Skin epidermis (tissue), 12 donors: Measurements from ENCODE around the gene HIGD1C.
"Not testable (repeated sequence)": the region's sequence is repeated elsewhere in the genome, so short reads cannot be mapped to it uniquely, and the experiment has no call there.

Source experiments
- H3K27ac ChIP-seq, 21 experiments: fragments of 200-600 bp; sonication (generic) in 11 of 21; one replicate each; pipeline ENCODE4 v1.5.0; 2020; ENCODE audit warnings: mild to moderate bottlenecking in 3 of 21, inconsistent platforms in 2 of 21, moderate library complexity in 2 of 21
- H3K4me3 ChIP-seq, 7 experiments: fragments of 200-600 bp; sonication (generic) in 2 of 7; one replicate each; pipeline ENCODE4 v1.5.0; 2020; ENCODE audit warnings: inconsistent platforms in 2 of 7, mild to moderate bottlenecking in 2 of 7, moderate library complexity in 1 of 7

HIGD1C gene

DNA sequence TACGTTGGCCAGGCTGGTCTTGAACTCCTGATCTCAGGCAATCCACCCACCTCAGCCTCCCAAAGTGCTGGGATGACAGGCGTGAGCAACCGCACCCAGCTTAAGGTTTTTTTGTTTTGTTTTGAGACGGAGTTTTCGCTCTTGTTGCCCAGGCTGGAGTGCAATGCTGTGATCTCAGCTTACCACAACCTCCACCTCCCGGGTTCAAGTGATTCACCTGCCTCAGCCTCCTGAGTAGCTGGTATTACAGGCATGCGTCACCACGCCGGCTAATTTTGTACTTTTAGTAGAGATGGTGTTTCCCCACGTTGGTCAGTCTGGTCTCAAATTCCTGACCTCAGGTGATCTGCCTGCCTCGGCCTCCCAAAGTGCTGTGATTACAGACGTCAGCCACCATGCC, 21.9 kb upstream of the HIGD1C start:
- not testable (repeated sequence) for H3K27ac ChIP-seq, H3K4me3 ChIP-seq

DNA sequence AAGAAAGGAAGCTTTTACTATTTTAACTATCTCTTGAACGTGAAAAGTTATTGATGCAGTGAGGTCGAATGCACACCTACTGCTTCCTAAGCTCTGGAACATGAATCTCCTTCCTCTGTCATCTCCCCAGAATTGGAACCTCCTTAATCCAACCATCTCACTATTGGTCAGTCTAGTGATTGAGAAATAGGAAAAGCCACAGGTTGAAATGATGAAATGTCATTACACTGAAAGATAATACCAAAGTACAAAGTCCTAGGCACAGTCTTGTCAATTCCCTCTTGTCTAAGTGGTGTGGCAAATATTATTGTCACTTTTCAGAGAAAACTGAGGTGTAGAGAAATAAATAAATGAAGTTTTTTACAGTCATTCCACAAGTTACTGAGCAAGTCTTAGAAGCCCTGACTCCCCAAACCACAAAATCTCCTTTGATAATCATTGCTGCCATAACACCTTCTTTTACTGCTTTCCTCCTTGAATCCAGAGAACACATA, 19.5 kb upstream of the HIGD1C start:
- H3K27ac ChIP-seq, result peak overlapping the region in 5 of 21 experiments; percentile 0 to 78 (median 13)
- H3K4me3 ChIP-seq, result no peak overlapping the region

DNA sequence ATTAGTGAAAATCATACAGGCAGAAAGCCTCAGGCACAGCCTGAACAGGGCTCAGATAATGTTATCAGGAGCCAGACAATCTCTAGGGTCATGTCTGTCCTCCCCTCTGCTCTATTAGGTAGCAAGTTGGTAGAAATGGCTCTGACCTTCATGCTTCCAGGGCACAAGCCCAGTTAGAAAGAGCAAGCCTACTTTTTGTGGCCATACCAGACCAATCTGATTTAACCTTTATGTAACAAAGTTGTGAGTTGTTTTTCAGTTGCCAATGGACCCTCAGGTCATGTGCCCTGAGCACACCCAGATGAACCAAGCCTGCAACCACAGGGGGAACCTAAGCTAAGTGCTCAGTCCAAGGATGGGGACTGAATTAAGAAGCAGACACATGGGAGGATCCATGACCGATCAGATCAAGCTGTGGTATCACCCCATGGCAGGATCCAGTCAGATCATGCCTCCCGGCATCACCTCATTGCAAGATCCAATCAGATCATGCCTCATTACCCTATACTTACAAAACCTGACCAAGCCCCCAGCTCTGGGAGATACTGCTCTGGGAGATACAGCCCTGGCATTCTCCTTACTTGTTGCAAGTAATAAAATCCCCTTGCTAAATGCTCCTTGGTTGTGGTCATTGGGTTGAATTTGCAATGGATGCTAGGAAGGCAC, 18.8 kb upstream of the HIGD1C start:
- Histone ChIP-seq H3K27ac (peak overlapping the region in 10 of 21 experiments; percentile 0 to 84 (median 73)), H3K4me3 (no peak overlapping the region)

DNA sequence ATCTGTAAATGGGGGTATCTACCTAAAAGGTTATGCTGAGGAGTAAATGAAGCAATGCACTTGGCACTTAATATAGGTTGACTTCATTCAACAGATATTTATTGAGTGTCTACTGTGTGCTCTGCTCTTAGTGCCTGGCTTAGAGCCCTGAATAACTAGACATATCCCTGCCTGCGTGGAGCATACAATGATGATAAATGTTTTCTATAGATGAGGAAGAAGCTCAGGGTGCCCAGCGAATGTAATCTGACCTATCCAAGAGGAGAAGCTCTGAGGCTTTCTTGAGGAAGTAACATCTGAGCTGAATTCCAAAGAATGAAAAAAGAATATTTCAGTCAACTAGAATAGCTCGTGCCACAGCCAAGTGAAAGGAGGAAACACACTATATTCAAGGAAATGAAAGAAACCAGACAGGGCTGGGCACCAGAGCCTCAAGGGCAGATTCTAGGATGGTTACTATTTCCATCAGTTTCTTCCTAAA, 17.9 kb upstream of the HIGD1C start:
- Histone ChIP-seq H3K4me3 (no peak overlapping the region), H3K27ac (peak overlapping the region in 19 of 21 experiments; percentile 18 to 84 (median 66))

DNA sequence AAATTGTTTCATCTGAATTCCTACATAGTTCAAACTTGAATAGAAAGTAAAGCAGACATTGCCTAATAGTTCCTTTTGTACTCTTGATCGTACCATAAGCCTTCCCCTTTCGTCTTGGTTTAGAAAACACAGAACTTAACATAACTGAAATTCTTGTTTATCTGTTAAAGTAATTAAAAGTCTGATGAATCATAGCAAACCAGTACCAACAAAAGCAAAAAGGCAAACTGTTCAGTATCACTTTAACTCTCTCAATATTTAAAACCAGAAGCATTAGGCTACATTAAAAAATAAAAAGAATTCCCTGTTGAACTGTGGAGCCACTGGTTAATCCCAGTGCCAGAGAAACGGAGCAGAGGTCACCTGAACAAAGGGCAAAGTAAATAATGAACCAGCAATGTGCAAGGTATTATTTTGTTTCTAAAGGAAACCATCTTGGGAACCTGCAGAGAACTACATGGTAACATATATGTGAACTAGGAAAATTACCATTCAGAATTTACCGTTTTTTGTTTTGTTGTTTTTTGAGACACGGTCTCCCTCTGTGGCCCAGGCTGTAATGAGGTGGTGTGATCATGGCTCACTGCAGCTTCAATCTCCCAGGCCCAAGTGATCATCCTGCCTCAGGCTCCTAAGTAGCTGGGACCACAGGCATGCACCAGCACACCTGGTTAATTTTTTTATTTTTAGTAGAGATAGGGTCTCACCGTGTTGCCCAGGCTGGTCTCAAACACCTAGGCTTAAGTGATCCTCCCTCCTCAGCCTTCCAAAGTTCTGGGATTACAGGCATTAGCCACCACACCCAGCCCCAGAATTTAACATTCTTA, 17.1 kb upstream of the HIGD1C start:
- Histone ChIP-seq H3K27ac (peak overlapping the region in 20 of 21 experiments; percentile 32 to 84 (median 64)), H3K4me3 (no peak overlapping the region)

DNA sequence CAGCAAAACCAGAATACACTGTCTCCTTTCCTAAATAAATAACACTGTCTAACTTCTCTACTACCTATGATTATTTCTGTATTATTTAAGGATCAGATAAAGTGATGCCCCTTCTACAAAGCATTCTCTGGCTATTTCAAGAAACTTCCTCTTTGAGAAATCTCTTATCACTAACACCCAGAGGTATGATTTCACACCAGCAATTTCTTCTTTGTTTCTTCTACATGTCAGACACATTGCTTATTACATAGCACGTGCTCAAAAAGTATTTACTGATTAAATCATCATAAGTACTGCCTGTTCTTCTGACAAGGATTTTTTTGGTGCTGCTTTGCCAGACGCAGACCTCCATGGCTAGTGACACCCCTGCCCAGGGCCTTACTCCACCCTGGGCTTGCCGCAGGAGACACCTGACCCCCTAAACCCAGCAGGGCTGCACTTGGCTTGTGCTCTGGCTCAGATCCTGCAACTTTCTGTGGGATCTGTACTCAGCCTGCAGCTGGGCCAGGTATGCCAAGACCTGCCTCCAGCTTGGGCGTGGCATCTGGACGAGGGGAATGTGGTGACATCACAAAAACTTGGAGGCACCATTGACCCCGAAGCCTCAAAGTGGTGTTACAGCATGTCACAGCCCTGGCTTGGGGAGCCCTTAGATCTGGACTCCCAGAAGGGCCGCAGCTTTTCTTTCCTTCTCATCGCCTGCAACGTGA, 15.4 kb upstream of the HIGD1C start:
- H3K4me3 ChIP-seq, result no peak overlapping the region
- no peak overlapping the region for H3K27ac ChIP-seq

DNA sequence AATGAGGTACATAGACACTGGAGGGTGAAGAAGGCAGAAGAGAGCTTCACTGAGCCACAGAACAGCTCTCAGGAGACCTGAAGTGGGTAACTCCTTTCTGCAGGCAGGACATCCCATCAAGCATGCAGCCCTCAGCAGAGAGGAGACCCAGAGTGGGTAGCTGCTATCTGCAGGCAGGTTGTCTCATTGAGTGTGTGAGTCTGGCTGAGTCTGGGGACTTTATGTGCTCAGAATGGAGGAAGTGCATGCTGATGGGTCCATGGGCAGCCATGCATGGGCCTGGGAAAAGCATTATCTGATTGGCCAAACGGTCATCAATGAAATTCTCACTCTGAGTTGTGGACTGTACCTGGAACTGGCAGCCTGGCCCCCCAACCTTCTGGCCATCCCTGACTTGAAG, 14.7 kb upstream of the HIGD1C start:
- Histone ChIP-seq H3K27ac (no peak overlapping the region), H3K4me3 (no peak overlapping the region)

DNA sequence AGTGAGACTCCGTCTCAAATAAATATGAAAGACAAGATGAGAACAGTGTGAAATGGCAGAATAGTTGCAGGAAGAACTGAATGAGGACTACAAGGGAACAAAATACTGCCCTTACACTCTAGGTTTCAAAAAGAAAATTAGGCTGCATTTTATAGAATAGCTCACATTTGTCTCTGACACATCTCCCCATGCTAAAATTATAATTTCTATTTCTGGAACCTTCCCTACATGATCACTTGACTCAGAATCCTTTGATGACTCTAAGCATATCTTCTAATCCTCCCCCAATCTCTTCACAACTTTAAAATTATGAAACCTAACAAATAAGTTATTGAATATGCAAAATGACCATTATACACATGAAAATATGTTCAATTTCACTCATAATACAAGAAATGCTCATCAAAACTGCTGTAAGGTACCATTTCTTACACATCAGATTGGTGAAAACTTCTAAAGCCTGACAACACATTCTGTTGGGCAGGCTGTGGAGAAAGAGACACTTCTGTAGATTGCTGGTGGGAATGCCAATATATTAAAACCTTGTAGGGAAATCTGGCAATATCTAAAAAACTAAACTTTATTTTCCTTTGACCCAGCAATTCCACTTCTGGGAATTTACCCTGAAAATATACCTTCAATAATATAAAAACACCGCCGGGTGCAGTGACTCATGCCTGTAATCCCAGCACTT, 4.3 kb upstream of the HIGD1C start:
- H3K4me3 ChIP-seq, result no peak overlapping the region
- H3K27ac ChIP-seq, result no peak overlapping the region

DNA sequence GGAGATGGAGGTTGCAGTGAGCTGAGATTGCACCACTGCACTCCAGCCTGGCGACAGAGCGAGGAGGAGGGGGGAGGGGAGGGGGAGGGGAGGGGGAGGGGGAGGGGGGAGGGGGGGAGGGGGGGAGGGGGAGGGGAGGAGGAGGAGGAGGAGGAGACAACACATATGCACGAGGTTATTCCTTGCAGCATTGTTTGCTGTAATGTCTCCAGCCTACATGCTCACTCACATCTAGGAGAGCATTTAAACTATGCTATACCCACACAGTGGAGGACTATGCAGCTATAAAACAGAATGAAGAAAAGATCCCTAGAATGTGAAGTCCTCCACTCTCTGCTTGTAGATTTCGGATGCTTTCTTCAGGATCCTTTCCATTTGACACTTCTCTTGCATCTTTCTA, 3.5 kb upstream of the HIGD1C start:
- Histone ChIP-seq H3K27ac (no peak overlapping the region), H3K4me3 (no peak overlapping the region)

DNA sequence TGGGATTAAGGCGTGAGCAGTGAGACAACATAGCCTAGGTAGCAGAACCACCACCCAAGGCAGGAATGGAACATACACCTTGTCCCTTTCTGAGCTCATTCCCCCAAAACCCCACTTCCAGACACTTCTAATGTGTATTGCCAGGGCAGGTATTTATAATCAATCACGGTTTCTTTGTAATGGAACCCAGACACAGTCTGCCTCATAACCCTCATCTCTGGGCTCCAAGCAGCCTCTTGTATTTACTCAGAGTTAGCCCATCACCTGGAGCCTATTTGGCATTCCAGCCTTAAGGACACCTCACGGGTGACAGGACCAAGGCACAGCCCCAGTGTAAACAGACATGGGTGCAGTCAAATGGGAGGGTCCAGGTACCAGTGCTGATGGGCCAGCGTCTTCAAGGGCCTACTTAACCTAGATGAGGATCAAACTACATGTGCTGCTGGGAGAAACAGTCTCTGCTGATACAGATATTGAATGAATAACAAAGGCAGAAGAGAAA, 2.5 kb upstream of the HIGD1C start:
- Histone ChIP-seq H3K4me3 (no peak overlapping the region), H3K27ac (no peak overlapping the region)

DNA sequence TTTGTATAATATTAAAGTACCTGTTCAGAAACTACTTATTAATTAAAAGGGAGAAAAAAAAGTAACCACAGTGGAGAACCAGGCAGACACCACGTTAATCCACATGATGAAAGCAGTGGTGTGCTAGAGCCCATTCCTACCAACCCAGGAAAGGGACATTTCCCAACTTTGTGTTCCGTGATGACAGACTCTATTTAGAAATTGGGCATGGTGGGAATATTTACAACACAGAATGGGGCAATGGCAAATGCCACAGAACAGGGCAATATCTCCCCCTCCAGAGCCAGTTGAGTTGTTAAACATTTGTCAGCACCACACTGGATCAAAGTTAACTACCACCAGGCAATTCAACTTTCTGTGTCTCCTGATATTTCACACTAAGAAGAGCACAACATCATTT, 1.2 kb upstream of the HIGD1C start:
- no peak overlapping the region for H3K4me3 ChIP-seq
- no peak overlapping the region for H3K27ac ChIP-seq

DNA sequence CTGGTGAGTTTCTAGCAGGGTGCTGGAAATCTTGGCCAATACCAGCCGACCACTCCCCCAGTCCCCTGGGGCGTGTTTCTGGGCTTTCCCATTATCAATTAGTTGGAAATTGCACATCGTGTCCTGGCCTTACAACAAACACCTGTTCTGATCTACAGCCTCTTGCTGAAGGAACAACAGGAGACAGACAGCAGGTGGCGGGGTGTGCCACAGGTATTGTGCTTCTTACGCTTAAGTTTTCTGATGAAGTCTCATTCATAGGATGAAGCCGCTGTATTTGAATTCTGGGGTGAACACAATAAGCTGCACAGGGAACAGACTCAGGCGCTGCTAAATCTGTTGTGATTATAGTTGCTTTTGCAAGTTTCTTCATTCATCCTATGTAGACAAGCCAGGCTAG, 703 bp downstream of the HIGD1C start:
- H3K27ac ChIP-seq, result no peak overlapping the region

DNA sequence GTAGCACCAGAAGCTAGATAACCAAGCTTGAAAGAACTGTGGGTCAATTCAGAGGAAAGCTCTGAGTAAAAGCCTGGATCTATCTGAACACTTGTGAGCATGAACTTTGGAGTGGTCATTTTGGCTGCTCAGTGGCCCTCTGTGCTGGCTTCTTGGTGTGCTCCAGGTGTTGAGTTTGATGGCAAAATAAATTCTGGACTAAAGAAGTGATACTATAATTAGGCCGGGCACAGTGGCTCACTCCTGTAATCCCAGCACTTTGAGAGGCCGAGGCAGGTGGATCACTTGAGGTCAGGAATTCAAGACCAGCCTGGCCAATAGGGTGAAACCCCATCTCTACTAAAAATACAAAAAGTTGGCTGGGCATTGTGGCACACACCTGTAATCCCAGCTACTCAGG, 2.4 kb downstream of the HIGD1C start:
- not testable (repeated sequence) for H3K4me3 ChIP-seq, H3K27ac ChIP-seq

More for the DNA sequence above, 703 bp downstream of the HIGD1C start:
- no peak overlapping the region for H3K4me3 ChIP-seq

DNA sequence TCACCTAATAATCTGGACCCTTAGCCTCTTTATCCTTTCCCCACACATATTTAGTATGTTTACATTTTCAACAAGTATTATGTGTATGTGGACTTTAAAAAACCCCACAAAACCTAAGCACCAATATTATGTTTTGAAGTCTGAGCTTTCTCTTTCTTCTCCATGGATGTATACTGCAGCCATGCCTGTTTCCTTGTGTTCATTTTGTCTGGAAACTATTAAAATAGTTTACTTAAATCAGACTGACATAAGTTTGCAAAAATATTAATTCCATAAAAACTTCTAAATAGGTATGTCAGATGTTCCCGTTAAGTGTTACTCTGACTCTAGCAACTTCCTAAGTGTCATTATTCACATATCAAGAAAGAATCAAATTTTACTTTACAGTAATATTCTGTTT, 2.9 kb downstream of the HIGD1C start:
- Histone ChIP-seq H3K27ac (no peak overlapping the region), H3K4me3 (no peak overlapping the region)

DNA sequence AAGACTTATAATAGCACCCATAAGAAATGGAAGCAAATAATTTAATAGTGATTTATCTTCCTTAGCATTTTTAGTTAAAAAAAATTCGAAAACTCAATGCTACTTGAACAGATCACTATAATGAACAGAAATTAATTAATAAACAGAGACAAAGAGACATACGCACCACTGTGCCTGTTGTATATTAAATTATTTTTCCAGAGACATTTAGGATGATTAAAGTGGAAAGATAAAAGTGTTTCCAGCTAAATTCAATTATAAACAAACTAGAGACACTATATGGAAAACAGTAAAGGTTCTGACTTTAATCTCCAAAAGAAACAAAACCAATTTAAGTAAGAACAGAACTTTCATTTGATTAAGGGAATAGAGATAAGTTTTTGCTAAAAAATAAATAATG, 3.4 kb downstream of the HIGD1C start:
- H3K27ac ChIP-seq, result no peak overlapping the region
- H3K4me3 ChIP-seq, result no peak overlapping the region

DNA sequence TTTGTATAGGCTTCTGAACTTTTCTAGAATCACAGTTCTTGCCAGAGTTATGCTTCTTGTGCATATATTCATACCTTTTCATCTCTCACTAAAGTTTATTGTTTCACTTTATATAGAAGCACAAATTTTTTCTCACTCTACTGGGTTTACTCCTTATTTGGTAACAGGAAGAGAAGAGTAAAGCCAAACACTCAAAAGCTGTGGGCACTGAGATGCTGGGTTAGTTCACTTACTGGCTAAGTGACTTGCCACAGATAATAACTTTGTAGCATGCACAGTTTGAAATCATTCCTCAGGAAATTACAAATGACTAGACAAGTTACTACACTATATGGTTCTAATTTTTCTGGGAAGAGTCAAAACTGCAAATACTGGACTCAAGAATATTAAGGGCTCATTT, 7.8 kb downstream of the HIGD1C start:
- Histone ChIP-seq H3K27ac (no peak overlapping the region), H3K4me3 (no peak overlapping the region)

DNA sequence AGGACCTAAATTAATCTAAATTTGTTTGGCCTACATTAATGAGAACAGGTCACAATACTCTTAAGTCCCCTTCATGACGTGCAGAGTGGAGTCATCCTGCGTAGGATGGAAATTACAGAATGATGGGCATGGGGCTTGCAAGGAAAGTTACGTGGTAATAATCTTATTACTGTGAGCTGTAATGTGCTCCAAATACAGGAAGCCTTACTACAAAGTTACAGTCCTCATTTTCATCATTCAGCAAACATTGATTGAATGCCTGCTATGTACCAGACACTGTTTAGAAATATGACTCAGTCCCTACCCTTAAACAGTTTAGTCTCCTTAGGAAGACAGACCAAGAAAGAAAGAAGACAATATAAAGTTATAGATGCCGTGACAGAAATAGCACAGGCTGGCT, 9.4 kb downstream of the HIGD1C start:
- Histone ChIP-seq H3K27ac (no peak overlapping the region), H3K4me3 (no peak overlapping the region)

DNA sequence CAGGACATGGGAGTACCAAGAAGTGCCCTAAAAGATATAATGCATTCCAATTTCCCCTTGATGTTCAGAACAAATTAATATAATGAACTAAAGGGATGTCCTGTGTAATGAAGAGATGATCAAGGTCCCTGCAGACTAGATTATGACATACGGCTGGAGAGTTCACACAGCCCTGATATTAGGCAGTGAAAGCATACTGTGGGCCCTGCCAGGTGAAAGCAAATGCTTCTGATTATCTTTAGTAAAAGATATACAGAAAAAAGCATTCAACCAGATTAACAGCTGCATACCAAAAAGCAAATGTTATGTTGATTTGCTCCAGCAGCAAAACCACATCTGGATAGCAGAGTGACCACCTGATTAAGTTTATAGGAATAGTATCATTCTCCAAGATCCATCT, 12.1 kb downstream of the HIGD1C start:
- no peak overlapping the region for H3K27ac ChIP-seq
- no peak overlapping the region for H3K4me3 ChIP-seq

DNA sequence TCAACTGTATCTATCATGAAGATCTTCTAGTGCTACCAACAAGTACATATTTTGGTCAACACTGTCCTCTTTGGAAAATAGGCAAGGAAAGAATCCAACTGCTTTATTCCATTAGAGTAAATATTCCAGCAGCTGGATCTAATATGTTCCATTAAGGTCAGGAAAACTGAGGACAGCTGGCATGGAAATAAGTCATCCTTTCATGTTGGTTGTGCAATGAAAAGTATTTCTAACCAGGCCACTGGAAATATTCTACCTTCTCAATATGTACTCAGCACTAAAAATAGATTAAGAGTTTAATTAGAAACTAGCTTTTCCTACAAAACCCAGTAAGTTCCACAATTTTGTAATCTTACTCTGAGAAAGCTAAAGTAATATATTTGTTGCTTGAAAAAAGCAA, 19.6 kb downstream of the HIGD1C start:
- no peak overlapping the region for H3K4me3 ChIP-seq
- peak overlapping the region in 4 of 21 experiments; percentile 8 to 36 (median 20) for H3K27ac ChIP-seq
